ENCODE results near the gene ENTREP3.

GRCh38 chr1:155236451-155236850, 18.8 kb downstream of the ENTREP3 start:
- TF ChIP-seq POLR2A (IDR thresholded peaks at IDR 0.05), result no peak
- no peak for TF ChIP-seq CTCF (IDR thresholded peaks at IDR 0.05)
- TF ChIP-seq POLR2AphosphoS5 (IDR thresholded peaks at IDR 0.05), result no peak
